ENCODE results near the gene DUSP15.

DUSP15 gene

GRCh38 chr20:31890646-31891045, 20.3 kb upstream of the DUSP15 start:
- no peak for FAIRE-seq

DNA sequence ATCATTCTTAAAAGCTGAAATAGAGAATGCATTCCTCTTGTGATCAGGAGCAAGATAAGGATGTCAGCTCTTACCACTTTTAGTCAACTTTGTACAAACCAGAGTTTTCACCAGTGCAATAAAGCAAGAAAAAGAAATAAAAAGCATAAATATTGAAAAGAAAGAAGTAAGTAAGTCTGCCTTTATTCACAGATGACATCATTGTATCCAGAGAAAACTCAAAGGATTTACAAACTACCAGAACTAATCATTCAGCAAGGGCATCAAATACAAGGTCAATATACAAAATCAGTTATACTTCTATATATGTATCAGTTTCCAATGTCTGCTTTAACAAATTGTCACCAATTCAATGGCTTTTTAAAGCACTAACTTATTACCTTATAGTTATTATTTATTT, 13.5 kb upstream of the DUSP15 start:
- FAIRE-seq: no peak

- FAIRE-seq: no peak
Measured at GRCh38 chr20:31881945-31882344, 11.6 kb upstream of the DUSP15 start.

GRCh38 chr20:31879143-31879987, 9.0 kb upstream of the DUSP15 start:
- peak; percentile 84 for FAIRE-seq

GRCh38 chr20:31877684-31878083, 7.4 kb upstream of the DUSP15 start:
- no peak for FAIRE-seq

- no peak for FAIRE-seq
Measured at GRCh38 chr20:31875671-31876070, 5.3 kb upstream of the DUSP15 start.

DNA sequence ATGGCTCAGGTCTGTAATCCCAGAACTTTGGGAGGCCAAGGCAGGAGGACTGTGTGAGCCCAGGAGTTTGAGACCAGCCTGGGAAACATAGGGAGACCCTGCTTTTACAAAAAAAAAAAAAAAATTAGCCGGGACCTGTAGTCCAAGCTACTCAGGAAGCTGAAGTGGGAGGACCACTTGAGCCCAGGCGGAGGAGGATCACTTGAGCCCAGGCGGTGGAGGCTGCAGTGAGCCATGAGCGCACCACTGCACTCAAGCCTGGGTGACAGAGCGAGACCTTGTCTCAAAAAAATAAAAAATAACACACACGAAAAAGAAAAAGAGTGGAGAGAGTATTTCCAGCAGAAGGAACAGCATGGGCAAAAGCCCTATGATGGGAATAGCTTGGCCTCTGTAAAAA, 2.1 kb upstream of the DUSP15 start:
- FAIRE-seq: no peak

- no peak for FAIRE-seq
Measured at GRCh38 chr20:31871618-31871954, 1.3 kb upstream of the DUSP15 start.

GRCh38 chr20:31870726-31871617, 645 bp upstream of the DUSP15 start:
- FAIRE-seq: no peak

GRCh38 chr20:31869673-31869941, 720 bp downstream of the DUSP15 start:
- FAIRE-seq: no peak

GRCh38 chr20:31868853-31869672, 1.3 kb downstream of the DUSP15 start:
- FAIRE-seq: no peak

- no peak for FAIRE-seq
Measured at GRCh38 chr20:31866221-31866620, 4.1 kb downstream of the DUSP15 start.

DNA sequence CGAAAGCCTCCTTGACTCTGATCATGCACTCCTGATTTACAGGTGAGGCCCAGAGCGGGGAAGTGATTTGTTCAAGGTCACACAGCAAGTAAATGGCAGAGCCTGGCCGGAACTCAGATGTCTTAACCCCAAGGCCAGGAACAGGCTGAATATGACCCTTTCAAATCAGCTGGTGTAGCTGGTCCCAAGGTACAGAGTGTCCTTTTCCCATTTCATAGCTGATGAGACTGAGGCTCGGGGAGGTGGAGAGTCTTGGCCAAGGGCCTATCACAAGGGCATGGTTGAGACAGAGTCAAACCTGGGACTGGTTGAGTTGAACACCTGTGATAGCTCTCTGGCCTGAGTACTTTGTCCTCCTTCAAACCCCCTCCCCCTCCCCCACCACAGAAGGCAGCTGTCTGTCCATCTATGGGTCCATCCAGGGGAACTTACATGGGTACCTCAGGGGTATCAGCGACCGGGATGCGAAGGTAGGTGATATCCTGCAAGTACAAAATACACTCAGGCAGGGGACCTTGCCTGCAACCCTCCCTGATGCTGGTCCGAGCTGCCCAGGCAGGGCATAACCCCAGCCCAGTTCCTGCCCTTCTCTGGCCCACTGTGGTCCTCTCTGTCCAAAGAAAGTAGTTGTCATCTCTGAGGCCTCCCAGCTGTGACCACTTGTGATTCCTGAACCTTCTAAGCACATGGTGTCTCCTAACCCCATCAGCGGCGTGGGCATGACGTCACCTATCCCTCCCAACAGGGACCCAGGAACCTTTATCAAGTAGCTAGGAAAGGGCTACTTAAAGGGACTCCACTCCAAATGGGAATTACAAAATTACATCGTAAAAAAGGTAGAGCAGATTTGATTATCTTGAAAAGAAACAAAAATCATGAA, 5.6 kb downstream of the DUSP15 start:
- FAIRE-seq: no peak

- no peak for FAIRE-seq
Measured at GRCh38 chr20:31863296-31864085, 6.8 kb downstream of the DUSP15 start.

DNA sequence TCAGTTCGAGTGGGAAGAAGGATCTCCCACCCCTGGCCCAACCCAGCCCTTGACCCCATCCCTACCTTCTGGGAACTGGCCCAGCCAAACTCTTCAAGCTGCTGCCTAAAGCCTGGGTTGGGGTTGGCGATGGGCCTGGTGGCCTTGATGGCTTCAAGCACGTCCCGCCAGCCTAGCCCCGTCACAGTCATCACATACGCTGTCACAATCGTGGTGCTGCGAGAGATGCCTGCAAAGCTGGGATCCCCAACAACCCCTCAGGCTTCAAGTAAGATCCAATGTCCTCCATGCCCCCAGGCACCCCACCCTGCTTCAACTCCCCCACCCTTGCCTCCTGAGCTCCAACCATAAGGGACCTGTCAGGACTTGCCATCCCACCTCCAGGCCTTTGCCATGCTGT, 7.8 kb downstream of the DUSP15 start:
- no peak for FAIRE-seq

GRCh38 chr20:31862157-31862470, 8.2 kb downstream of the DUSP15 start:
- FAIRE-seq: no peak

DNA sequence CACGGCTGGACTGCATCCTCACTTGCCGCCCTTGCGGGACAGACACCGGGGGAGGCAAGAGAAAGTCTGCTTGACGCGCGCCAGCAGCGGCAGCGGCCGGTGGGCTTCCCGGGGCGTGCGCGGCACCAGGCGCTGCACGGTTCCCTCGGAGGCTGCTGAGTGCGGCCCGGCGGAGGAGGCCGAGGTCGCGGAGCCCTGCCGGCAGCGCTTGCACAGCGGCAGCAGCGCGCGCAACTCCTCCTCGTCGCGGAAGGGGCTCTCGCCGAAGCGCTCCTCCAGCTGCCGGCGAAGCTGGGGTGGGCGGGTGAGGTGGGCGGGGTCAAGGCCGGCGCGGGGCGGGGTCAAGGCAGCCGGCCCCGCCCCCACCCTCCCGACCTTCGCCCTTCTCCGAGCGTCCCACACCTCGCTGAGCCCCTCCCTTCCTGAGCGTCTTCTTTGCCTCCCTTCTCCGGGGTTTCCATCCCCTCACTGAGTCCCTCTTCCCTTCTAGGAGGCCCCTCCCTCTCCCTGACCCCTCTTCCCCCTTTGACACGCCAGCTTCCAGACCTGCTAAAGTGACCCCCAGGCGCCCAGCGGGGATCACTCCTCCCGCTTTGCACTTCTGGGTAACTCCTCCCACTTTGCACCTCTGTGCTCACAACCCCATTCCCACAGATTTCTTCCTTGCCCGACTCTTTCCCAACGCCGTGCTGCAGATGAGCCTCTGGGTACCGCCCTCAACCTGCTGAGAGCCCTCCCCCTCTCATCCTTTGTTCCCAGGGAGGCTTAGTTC, 8.8 kb downstream of the DUSP15 start:
- no peak for FAIRE-seq

DNA sequence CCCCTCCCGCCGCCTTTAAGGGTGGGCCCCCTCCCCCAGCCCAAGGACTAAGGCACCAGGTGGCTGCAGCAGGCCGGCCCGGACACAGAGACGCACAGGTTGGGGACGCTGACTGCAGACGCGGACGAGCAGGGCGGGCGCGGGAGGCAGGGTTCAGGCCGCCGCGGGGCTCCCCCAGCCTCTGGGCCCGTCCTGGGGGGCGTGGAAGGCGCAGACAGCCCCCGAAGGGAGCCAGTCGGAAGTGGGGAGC, 9.3 kb downstream of the DUSP15 start:
- FAIRE-seq: no peak

- FAIRE-seq: no peak
Measured at GRCh38 chr20:31860390-31861134, 9.8 kb downstream of the DUSP15 start.

GRCh38 chr20:31859998-31860380, 10.3 kb downstream of the DUSP15 start:
- no peak for FAIRE-seq

Data from G401.6 (cell line).